HS-27A (cell line): ENCODE results near the gene KRT8.
"Not testable (repeated sequence)": the region's sequence is repeated elsewhere in the genome, so short reads cannot be mapped to it uniquely, and the experiment has no call there.

Experiments
- DNase-seq: peaks from one replicate; pipeline ENCODE4 v3.0.0-alpha.2; 2012; ENCODE audit warnings: low read depth, missing footprints

Gene KRT8

GRCh38 chr12:52901715-52902541, 2.9 kb downstream of the KRT8 start:
- no peak for DNase-seq

GRCh38 chr12:52900896-52901714, 3.8 kb downstream of the KRT8 start:
- no peak for DNase-seq

- no peak for DNase-seq
These were observed 4.5 kb downstream of the KRT8 start for GRCh38 chr12:52900166-52900895.

GRCh38 chr12:52899338-52900035, 5.4 kb downstream of the KRT8 start:
- no peak for DNase-seq

- DNase-seq: no peak
These were observed 8.4 kb downstream of the KRT8 start for GRCh38 chr12:52896190-52897100.

- DNase-seq: no peak
These were observed 9.1 kb downstream of the KRT8 start for GRCh38 chr12:52895726-52896189.

GRCh38 chr12:52892974-52893373, 11.9 kb downstream of the KRT8 start:
- DNase-seq: no peak

GRCh38 chr12:52892207-52892852, 12.5 kb downstream of the KRT8 start:
- no peak for DNase-seq

- DNase-seq: no peak
These were observed 13.8 kb downstream of the KRT8 start for GRCh38 chr12:52891044-52891443.

GRCh38 chr12:52890417-52890816, 14.5 kb downstream of the KRT8 start:
- no peak for DNase-seq

- DNase-seq: no peak
These were observed 20.2 kb downstream of the KRT8 start for GRCh38 chr12:52884526-52885293.

- DNase-seq: not testable (repeated sequence)
These were observed 24.4 kb downstream of the KRT8 start for GRCh38 chr12:52880499-52880898.

- peak; percentile 87 for DNase-seq
These were observed 25.2 kb downstream of the KRT8 start for GRCh38 chr12:52879394-52880351.

- DNase-seq: no peak
These were observed 26.1 kb downstream of the KRT8 start for GRCh38 chr12:52878507-52879393.

GRCh38 chr12:52877242-52877641, 27.6 kb downstream of the KRT8 start:
- no peak for DNase-seq

GRCh38 chr12:52876372-52876771, 28.5 kb downstream of the KRT8 start:
- DNase-seq: no peak
